HG03159 (cell line): ENCODE data around the gene KAT7.

Experiments used
- ATAC-seq: cut with Tn5 transposase; IDR thresholded peaks from one replicate; pipeline ENCODE4 v1.9.1; 2021; ENCODE audit warnings: mild to moderate bottlenecking, moderate library complexity; ENCODE audit not compliant: unreplicated experiment

KAT7 gene

GRCh38 chr17:49839455-49839854 lies 51.0 kb downstream of the KAT7 start:
- no peak for ATAC-seq

GRCh38 chr17:49841548-49841947 lies 53.1 kb downstream of the KAT7 start:
- no peak for ATAC-seq

- ATAC-seq, result no peak
These were observed 53.9 kb downstream of the KAT7 start for GRCh38 chr17:49842371-49842770.

- no peak for ATAC-seq
These were observed 54.4 kb downstream of the KAT7 start for GRCh38 chr17:49842846-49843245.

GRCh38 chr17:49843774-49844350 lies 55.4 kb downstream of the KAT7 start:
- no peak for ATAC-seq

GRCh38 chr17:49845321-49845720 lies 56.8 kb downstream of the KAT7 start:
- no peak for ATAC-seq

GRCh38 chr17:49846938-49847712 lies 58.6 kb downstream of the KAT7 start:
- no peak for ATAC-seq

GRCh38 chr17:49848019-49848473 lies 59.6 kb downstream of the KAT7 start, which contains the start of gene TAC4:
TAC4 (minus strand) TSS chr17:49848069; CDS start chr17:49848017, 52 bp downstream.
- ATAC-seq, result no peak

GRCh38 chr17:49848739-49849138 lies 60.3 kb downstream of the KAT7 start:
- no peak for ATAC-seq

GRCh38 chr17:49850218-49850610 lies 61.7 kb downstream of the KAT7 start:
- ATAC-seq, result no peak

- no peak for ATAC-seq
These were observed 62.4 kb downstream of the KAT7 start for GRCh38 chr17:49850772-49851386.

GRCh38 chr17:49851387-49852291 lies 63.2 kb downstream of the KAT7 start:
- ATAC-seq, result no peak

- no peak for ATAC-seq
These were observed 65.1 kb downstream of the KAT7 start for GRCh38 chr17:49853470-49854015.

- no peak for ATAC-seq
These were observed 65.6 kb downstream of the KAT7 start for GRCh38 chr17:49854126-49854525.

- ATAC-seq, result no peak
These were observed 70.3 kb downstream of the KAT7 start for GRCh38 chr17:49858796-49859195.

GRCh38 chr17:49859991-49860953 lies 71.8 kb downstream of the KAT7 start:
- no peak for ATAC-seq

- ATAC-seq, result no peak
These were observed 72.8 kb downstream of the KAT7 start for GRCh38 chr17:49861150-49861884.

- ATAC-seq, result no peak
These were observed 74.4 kb downstream of the KAT7 start for GRCh38 chr17:49862781-49863331.

GRCh38 chr17:49866019-49866380 lies 77.5 kb downstream of the KAT7 start:
- no peak for ATAC-seq
